ENCODE results near the gene HIRA. TPM values are rescaled to one million over a fixed set of nuclear protein-coding genes. Genes with fewer than 3 reads are reported as not detected.

Gene HIRA
- total RNA-seq, 1 donor from 2014 or later: 43.3 TPM

GRCh38 chr22:19461506-19461905 lies 30.0 kb upstream of the HIRA start:
- no peak overlapping the region for H3K27ac Mint-ChIP-seq
- no peak overlapping the region for H3K4me3 Mint-ChIP-seq
- no peak for TF ChIP-seq CTCF (conservative IDR thresholded peaks at IDR 0.05)
- no peaks in the 10 kb centered on the region for H3K9me3 Mint-ChIP-seq
- H3K27me3 Mint-ChIP-seq: no peaks in the 10 kb centered on the region
- DNase-seq (ENCODE audit: extremely low spot score, unreplicated experiment): no peak
- peaks cover 17% of the 10 kb centered on the region for H3K36me3 Mint-ChIP-seq
- H3K4me1 Mint-ChIP-seq (ENCODE audit: unreplicated experiment): no peaks in the 10 kb centered on the region

- no peaks in the 10 kb centered on the region for H3K27me3 Mint-ChIP-seq
- no peak for DNase-seq (ENCODE audit: extremely low spot score, unreplicated experiment)
- TF ChIP-seq CTCF (conservative IDR thresholded peaks at IDR 0.05): no peak
- no peak overlapping the region for H3K27ac Mint-ChIP-seq
- no peaks in the 10 kb centered on the region for H3K4me1 Mint-ChIP-seq (ENCODE audit: unreplicated experiment)
- H3K36me3 Mint-ChIP-seq: peaks cover 20% of the 10 kb centered on the region
- H3K9me3 Mint-ChIP-seq: no peaks in the 10 kb centered on the region
- H3K4me3 Mint-ChIP-seq: no peak overlapping the region
These were observed 28.5 kb upstream of the HIRA start for GRCh38 chr22:19460036-19460435.

DNA sequence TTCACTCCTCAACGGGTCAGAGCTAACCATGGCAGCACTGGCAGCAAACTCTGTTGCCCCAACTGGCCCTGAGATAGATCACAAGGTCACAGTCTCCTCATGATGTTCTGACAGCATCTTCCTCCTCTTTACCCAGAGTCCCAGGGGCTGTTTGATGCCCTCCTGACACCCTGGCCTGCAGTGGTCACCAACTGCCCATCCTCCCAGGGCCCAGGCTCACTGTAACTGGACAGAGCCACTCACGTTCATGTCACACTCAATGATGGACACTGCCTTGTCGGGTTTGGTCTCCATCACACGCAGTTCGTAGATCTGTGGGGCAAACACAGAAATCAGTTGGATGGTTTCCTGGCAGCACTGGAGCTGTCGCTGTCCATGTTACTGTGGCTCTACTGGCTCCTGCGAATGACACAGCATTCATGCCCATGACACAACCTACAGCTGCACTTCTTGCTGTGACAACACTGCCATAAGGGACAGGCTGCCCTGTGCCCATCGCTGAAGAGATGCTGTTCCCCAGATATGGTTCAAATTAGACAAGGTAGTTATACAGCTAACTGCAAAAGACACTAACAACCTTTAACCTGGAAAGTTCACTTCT lies 26.4 kb upstream of the HIRA start:
- Mint-ChIP-seq H3K27me3 (no peaks in the 10 kb centered on the region), H3K4me3 (no peak overlapping the region), H3K27ac (no peak overlapping the region), H3K4me1 (ENCODE audit: unreplicated experiment) (no peaks in the 10 kb centered on the region), H3K9me3 (no peaks in the 10 kb centered on the region), H3K36me3 (peaks cover 24% of the 10 kb centered on the region)
- DNase-seq (ENCODE audit: extremely low spot score, unreplicated experiment): no peak
- no peak for TF ChIP-seq CTCF (conservative IDR thresholded peaks at IDR 0.05)

DNA sequence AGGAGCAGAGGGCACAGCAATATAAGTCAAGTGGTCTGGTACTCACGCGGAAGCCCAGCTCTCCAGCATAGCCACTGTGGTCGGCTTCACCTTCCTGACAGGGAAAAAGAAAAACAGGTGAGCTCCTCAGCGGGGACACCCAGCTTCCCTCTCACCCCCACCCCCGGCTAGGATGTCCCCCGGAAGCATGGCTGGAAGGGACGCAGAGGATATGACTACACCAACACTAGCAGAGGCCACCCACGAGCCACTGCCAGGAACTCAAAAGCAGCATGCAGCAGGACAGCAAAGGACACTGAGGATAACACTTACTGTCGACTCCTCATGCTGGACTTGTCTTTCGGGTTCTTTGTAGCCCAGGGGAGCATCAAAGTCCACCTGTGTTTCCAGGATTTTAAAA lies 25.0 kb upstream of the HIRA start:
- H3K36me3 Mint-ChIP-seq: peaks cover 24% of the 10 kb centered on the region
- TF ChIP-seq CTCF (conservative IDR thresholded peaks at IDR 0.05): no peak
- H3K4me3 Mint-ChIP-seq: no peak overlapping the region
- H3K27ac Mint-ChIP-seq: no peak overlapping the region
- H3K27me3 Mint-ChIP-seq: no peaks in the 10 kb centered on the region
- no peaks in the 10 kb centered on the region for H3K9me3 Mint-ChIP-seq
- no peak for DNase-seq (ENCODE audit: extremely low spot score, unreplicated experiment)
- no peaks in the 10 kb centered on the region for H3K4me1 Mint-ChIP-seq (ENCODE audit: unreplicated experiment)

DNA sequence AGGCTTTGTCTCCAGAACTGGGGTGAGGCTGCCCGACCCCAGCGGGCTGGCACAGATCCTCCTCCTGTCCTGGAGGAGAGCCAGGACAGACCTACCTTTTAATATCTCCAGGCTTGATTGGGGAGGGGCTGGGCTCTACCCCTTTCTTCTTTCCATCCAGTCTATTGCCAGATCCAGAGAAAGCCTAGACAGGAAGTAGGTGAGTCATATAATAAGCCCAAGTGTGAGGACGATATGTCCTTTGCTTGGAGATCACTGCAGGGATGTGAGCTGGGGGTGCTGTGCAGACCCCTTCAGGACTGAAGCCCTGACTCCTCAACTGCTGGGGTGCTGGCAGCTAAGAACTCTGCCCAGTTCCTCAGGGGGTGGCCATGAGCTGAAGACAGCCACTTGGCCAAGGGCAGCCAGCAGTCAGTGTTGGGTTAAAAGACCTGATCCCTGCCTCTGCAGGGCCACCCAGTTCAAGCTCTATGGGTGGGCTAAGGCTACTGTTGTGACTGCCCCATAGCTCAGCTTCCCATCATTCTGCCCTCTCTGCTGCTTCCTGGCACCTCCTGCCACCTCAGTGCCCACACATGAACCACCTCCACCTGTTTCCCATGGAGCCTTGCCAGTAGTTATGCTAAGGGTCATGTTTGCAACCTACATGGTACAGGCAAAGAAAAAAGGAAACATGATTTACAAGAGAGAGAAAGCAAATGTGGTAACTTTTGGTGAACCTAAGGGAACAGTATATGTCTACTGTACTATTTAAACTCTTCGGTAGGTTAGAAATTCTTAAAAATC lies 24.2 kb upstream of the HIRA start:
- Mint-ChIP-seq H3K27ac (no peak overlapping the region), H3K36me3 (peaks cover 25% of the 10 kb centered on the region), H3K27me3 (no peaks in the 10 kb centered on the region), H3K4me1 (ENCODE audit: unreplicated experiment) (no peaks in the 10 kb centered on the region), H3K4me3 (no peak overlapping the region), H3K9me3 (no peaks in the 10 kb centered on the region)
- TF ChIP-seq CTCF (conservative IDR thresholded peaks at IDR 0.05): no peak
- no peak for DNase-seq (ENCODE audit: extremely low spot score, unreplicated experiment)
